ENCODE measurements around the gene TMEM44. TPM values are rescaled to one million over a fixed set of nuclear protein-coding genes. Genes with fewer than 3 reads are reported as not detected.
"Not testable (repeated sequence)": the region's sequence is repeated elsewhere in the genome, so short reads cannot be mapped to it uniquely, and the experiment has no call there.

TMEM44 gene
- total and polyA plus RNA-seq, 10 donors: 5.5 to 30.3 (median 22.1) TPM

GRCh38 chr3:194606163-194606562, 27.1 kb downstream of the TMEM44 start:
- DNase-seq: no peak
- TF ChIP-seq, protein P1, sequence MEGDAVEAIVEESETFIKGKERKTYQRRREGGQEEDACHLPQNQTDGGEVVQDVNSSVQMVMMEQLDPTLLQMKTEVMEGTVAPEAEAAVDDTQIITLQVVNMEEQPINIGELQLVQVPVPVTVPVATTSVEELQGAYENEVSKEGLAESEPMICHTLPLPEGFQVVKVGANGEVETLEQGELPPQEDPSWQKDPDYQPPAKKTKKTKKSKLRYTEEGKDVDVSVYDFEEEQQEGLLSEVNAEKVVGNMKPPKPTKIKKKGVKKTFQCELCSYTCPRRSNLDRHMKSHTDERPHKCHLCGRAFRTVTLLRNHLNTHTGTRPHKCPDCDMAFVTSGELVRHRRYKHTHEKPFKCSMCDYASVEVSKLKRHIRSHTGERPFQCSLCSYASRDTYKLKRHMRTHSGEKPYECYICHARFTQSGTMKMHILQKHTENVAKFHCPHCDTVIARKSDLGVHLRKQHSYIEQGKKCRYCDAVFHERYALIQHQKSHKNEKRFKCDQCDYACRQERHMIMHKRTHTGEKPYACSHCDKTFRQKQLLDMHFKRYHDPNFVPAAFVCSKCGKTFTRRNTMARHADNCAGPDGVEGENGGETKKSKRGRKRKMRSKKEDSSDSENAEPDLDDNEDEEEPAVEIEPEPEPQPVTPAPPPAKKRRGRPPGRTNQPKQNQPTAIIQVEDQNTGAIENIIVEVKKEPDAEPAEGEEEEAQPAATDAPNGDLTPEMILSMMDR (IDR thresholded peaks at IDR 0.05 in 8 of 11, conservative IDR thresholded peaks at IDR 0.05 in 3 of 11): no peak
- TF ChIP-seq POLR2A (IDR thresholded peaks at IDR 0.05): no peak
- no peak for TF ChIP-seq POLR2AphosphoS5 (IDR thresholded peaks at IDR 0.05)
- no peak overlapping the region for H3K27ac ChIP-seq
- no peak overlapping the region for H3K4me3 ChIP-seq
- WGBS, 5 donors: 77 to 93% (median 84%) methylated on average over 7 to 8 of the region's 8 CpGs
- no peaks in the 10 kb centered on the region for H3K4me1 ChIP-seq
- H3K36me3 ChIP-seq: peaks cover 0 to 54% (median 0%) of the 10 kb centered on the region in 6 donors
- intact Hi-C loops (cut with DNase I; ENCODE audit: low total_unique reads): no loop called here
- no peaks in the 10 kb centered on the region for H3K9me3 ChIP-seq
- no peaks in the 10 kb centered on the region for H3K27me3 ChIP-seq (replicated peaks in 1 of 7)

DNA sequence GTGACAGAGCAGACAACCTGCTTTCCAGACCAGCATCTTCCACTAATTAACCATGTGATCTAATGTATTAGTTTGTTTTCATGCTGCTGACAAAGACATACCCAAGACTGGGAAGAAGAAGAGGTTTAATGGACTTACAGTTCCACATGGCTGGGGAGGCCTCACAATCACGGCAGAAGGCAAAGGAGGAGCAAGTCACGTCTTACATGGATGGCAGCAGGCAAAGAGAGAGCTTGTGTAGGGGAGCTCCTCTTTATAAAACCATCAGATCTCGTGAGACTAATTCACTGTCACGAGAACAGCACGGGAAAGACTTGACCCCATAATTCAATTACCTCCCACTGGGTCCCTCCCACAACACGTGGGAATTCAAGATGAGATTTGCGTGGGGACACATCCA, 27.9 kb downstream of the TMEM44 start:
- intact Hi-C loops (cut with DNase I; ENCODE audit: low total_unique reads); H3K27ac ChIP-seq; H3K27me3 ChIP-seq (replicated peaks in 1 of 7); H3K4me3 ChIP-seq; H3K9me3 ChIP-seq; H3K4me1 ChIP-seq; DNase-seq: not testable (repeated sequence)
- peaks cover 0 to 55% (median 0%) of the 10 kb centered on the region in 6 donors for H3K36me3 ChIP-seq
- 88 to 93% (median 90%) methylated on average over 7 of the region's 7 CpGs for WGBS, 5 donors

GRCh38 chr3:194604837-194605236, 28.4 kb downstream of the TMEM44 start:
- no peak for DNase-seq
- WGBS, 5 donors: 81 to 93% (median 87%) methylated on average over 2 of the region's 2 CpGs
- Histone ChIP-seq H3K9me3 (no peaks in the 10 kb centered on the region), H3K27ac (no peak overlapping the region), H3K4me3 (no peak overlapping the region), H3K27me3 (replicated peaks in 1 of 7) (no peaks in the 10 kb centered on the region), H3K4me1 (no peaks in the 10 kb centered on the region), H3K36me3 (peaks cover 0 to 55% (median 0%) of the 10 kb centered on the region in 6 donors)
- no peak for TF ChIP-seq POLR2A (IDR thresholded peaks at IDR 0.05)
- TF ChIP-seq, protein P1 (IDR thresholded peaks at IDR 0.05 in 8 of 11, conservative IDR thresholded peaks at IDR 0.05 in 3 of 11): no peak
- TF ChIP-seq POLR2AphosphoS5 (IDR thresholded peaks at IDR 0.05): no peak
- intact Hi-C loops (cut with DNase I; ENCODE audit: low total_unique reads): no loop called here

DNA sequence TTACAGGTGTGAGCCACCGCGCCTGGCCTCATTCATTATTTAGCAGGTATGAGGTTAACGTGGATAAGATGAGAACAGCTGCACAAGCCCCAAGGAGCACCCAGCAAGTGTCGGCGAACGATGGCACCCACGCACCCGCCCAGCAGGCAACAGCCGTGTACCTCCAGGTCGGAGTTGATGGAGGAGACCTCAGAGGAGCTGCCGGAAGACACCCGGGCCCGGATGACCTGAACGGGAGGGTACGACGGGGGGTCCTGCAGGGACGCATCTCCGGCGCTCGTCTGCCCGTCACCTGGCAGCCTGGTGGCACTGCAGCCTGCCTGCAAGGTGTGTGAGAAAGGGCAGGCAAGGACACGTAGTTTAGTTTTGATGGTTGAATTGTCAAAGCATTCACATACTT, 29.1 kb downstream of the TMEM44 start:
- DNase-seq: no peak
- H3K4me3 ChIP-seq: no peak overlapping the region
- no peaks in the 10 kb centered on the region for H3K9me3 ChIP-seq
- no peaks in the 10 kb centered on the region for H3K27me3 ChIP-seq (replicated peaks in 1 of 7)
- WGBS, 5 donors: 90 to 94% (median 93%) methylated on average over 19 to 22 of the region's 22 CpGs
- H3K36me3 ChIP-seq: peaks cover 0 to 52% (median 0%) of the 10 kb centered on the region in 6 donors
- no peaks in the 10 kb centered on the region for H3K4me1 ChIP-seq
- intact Hi-C loops (cut with DNase I; ENCODE audit: low total_unique reads): no loop called here
- no peak overlapping the region for H3K27ac ChIP-seq
- no peak for TF ChIP-seq POLR2A (IDR thresholded peaks at IDR 0.05)
- TF ChIP-seq, protein P1 (IDR thresholded peaks at IDR 0.05 in 8 of 11, conservative IDR thresholded peaks at IDR 0.05 in 3 of 11): no peak
- no peak for TF ChIP-seq POLR2AphosphoS5 (IDR thresholded peaks at IDR 0.05)

DNA sequence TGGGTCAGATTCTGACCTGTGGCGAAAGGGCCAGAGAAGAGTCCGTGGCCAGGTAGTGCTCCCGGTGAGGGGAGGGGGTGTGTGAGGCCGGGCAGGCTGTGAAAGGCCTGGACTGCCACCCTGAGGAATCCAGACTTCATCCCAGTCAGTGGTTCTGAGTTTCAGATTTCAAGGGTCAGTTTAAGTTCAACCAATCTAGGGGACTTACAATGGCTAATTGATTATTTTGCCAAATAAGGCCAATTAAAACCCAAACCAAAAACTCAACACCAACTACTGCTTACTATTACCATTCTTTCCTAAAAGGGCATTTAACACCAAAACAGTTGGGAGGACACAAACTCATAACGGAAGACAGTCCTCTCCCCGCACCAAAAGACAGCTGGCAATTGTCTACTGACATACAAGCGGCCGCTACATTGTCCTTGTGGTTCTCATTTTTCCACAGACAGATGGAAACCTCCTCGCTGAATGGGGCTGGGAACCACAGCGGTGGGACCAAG, 30.5 kb downstream of the TMEM44 start:
- no peaks in the 10 kb centered on the region for H3K4me1 ChIP-seq
- H3K27me3 ChIP-seq (replicated peaks in 1 of 7): no peaks in the 10 kb centered on the region
- 77 to 87% (median 84%) methylated on average over 10 of the region's 10 CpGs for WGBS, 5 donors
- peaks cover 0 to 62% (median 0%) of the 10 kb centered on the region in 6 donors for H3K36me3 ChIP-seq
- no peak overlapping the region for H3K27ac ChIP-seq
- intact Hi-C loops (cut with DNase I; ENCODE audit: low total_unique reads): no loop called here
- H3K4me3 ChIP-seq: no peak overlapping the region
- TF ChIP-seq POLR2A (IDR thresholded peaks at IDR 0.05) (no peak), POLR2AphosphoS5 (IDR thresholded peaks at IDR 0.05) (no peak)
- TF ChIP-seq, protein P1 (IDR thresholded peaks at IDR 0.05 in 8 of 11, conservative IDR thresholded peaks at IDR 0.05 in 3 of 11): no peak
- no peaks in the 10 kb centered on the region for H3K9me3 ChIP-seq
- no peak for DNase-seq
